ENCODE results near the gene CLN3. TPM values are rescaled to one million over a fixed set of nuclear protein-coding genes. Genes with fewer than 3 reads are reported as not detected.
A peak's percentile ranks its signal among the peaks of the same experiment; 100 is the strongest.
"Not testable (repeated sequence)": the region's sequence is repeated elsewhere in the genome, so short reads cannot be mapped to it uniquely, and the experiment has no call there.

Gene CLN3
- total RNA-seq, 1 donor from 2014 or later, result 36.0 TPM

GRCh38 chr16:28505489-28506137 is 13.7 kb upstream of the CLN3 start:
- peaks cover 5% of the 10 kb centered on the region for H3K27me3 Mint-ChIP-seq
- no peak overlapping the region for H3K27ac Mint-ChIP-seq
- no peaks in the 10 kb centered on the region for H3K36me3 Mint-ChIP-seq
- no peaks in the 10 kb centered on the region for H3K4me1 Mint-ChIP-seq (ENCODE audit: unreplicated experiment)
- no peak for DNase-seq (ENCODE audit: extremely low spot score, unreplicated experiment)
- TF ChIP-seq, protein P1, sequence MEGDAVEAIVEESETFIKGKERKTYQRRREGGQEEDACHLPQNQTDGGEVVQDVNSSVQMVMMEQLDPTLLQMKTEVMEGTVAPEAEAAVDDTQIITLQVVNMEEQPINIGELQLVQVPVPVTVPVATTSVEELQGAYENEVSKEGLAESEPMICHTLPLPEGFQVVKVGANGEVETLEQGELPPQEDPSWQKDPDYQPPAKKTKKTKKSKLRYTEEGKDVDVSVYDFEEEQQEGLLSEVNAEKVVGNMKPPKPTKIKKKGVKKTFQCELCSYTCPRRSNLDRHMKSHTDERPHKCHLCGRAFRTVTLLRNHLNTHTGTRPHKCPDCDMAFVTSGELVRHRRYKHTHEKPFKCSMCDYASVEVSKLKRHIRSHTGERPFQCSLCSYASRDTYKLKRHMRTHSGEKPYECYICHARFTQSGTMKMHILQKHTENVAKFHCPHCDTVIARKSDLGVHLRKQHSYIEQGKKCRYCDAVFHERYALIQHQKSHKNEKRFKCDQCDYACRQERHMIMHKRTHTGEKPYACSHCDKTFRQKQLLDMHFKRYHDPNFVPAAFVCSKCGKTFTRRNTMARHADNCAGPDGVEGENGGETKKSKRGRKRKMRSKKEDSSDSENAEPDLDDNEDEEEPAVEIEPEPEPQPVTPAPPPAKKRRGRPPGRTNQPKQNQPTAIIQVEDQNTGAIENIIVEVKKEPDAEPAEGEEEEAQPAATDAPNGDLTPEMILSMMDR (conservative IDR thresholded peaks at IDR 0.05), result no peak
- no peak overlapping the region for H3K4me3 Mint-ChIP-seq
- no peaks in the 10 kb centered on the region for H3K9me3 Mint-ChIP-seq

- H3K9me3 Mint-ChIP-seq, result no peaks in the 10 kb centered on the region
- H3K4me3 Mint-ChIP-seq, result no peak overlapping the region
- no peaks in the 10 kb centered on the region for H3K4me1 Mint-ChIP-seq (ENCODE audit: unreplicated experiment)
- H3K36me3 Mint-ChIP-seq, result no peaks in the 10 kb centered on the region
- no peak overlapping the region for H3K27ac Mint-ChIP-seq
- H3K27me3 Mint-ChIP-seq, result peaks cover 5% of the 10 kb centered on the region
- DNase-seq (ENCODE audit: extremely low spot score, unreplicated experiment), result no peak
- TF ChIP-seq, protein P1 (conservative IDR thresholded peaks at IDR 0.05), result no peak
Measured at GRCh38 chr16:28504707-28505404, 13.0 kb upstream of the CLN3 start.

GRCh38 chr16:28503470-28504259 is 11.8 kb upstream of the CLN3 start:
- H3K9me3 Mint-ChIP-seq, result no peaks in the 10 kb centered on the region
- no peaks in the 10 kb centered on the region for H3K36me3 Mint-ChIP-seq
- H3K27ac Mint-ChIP-seq, result no peak overlapping the region
- H3K4me1 Mint-ChIP-seq (ENCODE audit: unreplicated experiment), result no peaks in the 10 kb centered on the region
- TF ChIP-seq, protein P1 (conservative IDR thresholded peaks at IDR 0.05), result no peak
- H3K4me3 Mint-ChIP-seq, result no peak overlapping the region
- DNase-seq (ENCODE audit: extremely low spot score, unreplicated experiment), result no peak
- H3K27me3 Mint-ChIP-seq, result peaks cover 5% of the 10 kb centered on the region

DNA sequence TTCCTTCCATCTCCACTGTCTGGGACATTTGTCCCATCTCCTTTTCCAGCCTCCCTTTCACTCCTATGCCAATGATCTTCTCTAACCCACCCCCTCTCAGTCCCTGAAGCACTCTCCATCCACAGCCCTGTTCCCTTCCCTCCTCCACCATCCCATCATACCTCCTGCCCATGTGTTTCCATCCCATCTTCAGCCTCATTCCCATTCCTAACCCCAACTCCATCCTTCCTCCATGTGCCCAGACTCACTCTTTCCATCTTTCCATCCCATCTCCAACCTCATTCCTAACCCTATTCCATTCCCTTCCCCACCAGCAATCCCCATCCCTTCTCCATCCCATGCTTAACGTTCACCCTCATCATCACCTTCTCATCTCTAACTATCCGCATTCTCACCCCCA is 10.4 kb upstream of the CLN3 start:
- H3K4me3 Mint-ChIP-seq, result no peak overlapping the region
- DNase-seq (ENCODE audit: extremely low spot score, unreplicated experiment), result no peak
- no peaks in the 10 kb centered on the region for H3K4me1 Mint-ChIP-seq (ENCODE audit: unreplicated experiment)
- no peaks in the 10 kb centered on the region for H3K9me3 Mint-ChIP-seq
- TF ChIP-seq, protein P1 (conservative IDR thresholded peaks at IDR 0.05), result no peak
- H3K27me3 Mint-ChIP-seq, result peaks cover 5% of the 10 kb centered on the region
- no peaks in the 10 kb centered on the region for H3K36me3 Mint-ChIP-seq
- no peak overlapping the region for H3K27ac Mint-ChIP-seq

DNA sequence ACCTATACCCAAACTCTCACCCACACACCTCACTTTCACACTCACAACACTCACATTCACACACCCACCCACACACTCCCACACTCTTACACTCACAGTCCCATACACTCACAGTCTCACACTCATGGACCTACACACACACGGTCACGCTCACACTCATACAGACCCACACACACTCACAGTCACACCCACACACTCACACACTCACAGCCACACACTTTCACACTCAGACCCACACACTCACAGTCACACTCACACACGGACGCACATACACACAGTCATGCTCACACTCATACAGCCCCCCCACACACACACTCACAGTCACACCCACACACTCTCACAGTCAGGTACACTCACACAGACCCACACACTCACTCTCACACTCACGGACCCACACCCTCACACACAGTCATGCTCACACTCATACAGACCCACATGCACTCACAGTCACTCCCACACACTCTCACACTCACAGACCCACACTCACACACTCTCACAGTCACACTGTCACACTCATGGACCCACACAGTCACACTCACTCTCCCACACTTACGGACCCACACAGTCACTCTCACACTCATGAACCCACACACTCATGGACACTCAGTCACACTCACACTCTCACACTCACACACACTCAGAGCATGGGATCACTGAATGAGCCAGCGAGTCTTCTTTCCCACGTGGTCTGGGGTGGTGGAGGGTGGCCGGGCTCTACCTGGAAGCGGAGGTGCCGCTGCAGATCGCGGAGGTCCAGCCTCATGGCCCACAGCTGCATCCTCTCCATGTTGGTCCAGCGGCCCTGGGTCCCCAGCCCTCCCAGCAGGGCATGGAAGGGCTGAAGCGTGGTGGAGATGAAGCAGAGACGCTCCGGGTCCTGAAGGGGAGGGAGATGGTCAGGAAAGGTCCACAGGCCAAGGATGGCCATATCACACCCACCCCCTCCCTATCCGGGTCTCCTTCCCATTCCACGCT is 9.7 kb upstream of the CLN3 start:
- peaks cover 9% of the 10 kb centered on the region for H3K27me3 Mint-ChIP-seq
- DNase-seq (ENCODE audit: extremely low spot score, unreplicated experiment), result no peak
- no peak overlapping the region for H3K27ac Mint-ChIP-seq
- H3K4me1 Mint-ChIP-seq (ENCODE audit: unreplicated experiment), result no peaks in the 10 kb centered on the region
- H3K4me3 Mint-ChIP-seq, result no peak overlapping the region
- TF ChIP-seq, protein P1 (conservative IDR thresholded peaks at IDR 0.05), result no peak
- H3K36me3 Mint-ChIP-seq, result no peaks in the 10 kb centered on the region
- H3K9me3 Mint-ChIP-seq, result no peaks in the 10 kb centered on the region

GRCh38 chr16:28500476-28501180 is 8.8 kb upstream of the CLN3 start:
- H3K4me1 Mint-ChIP-seq (ENCODE audit: unreplicated experiment); H3K27me3 Mint-ChIP-seq; H3K36me3 Mint-ChIP-seq; DNase-seq (ENCODE audit: extremely low spot score, unreplicated experiment); H3K9me3 Mint-ChIP-seq; H3K4me3 Mint-ChIP-seq: not testable (repeated sequence)
- peak overlapping the region; percentile 30 for H3K27ac Mint-ChIP-seq
